Epithelial cell of esophagus (primary cell): ENCODE measurements around the gene AP3B1.
A peak's percentile ranks its signal among the peaks of the same experiment; 100 is the strongest.
"Not testable (repeated sequence)": the region's sequence is repeated elsewhere in the genome, so short reads cannot be mapped to it uniquely, and the experiment has no call there.

Experiments
- DNase-seq: peaks from one replicate; pipeline ENCODE4 v3.0.0; 2010; ENCODE audit warnings: low read depth
- H3K4me3 ChIP-seq: 2 replicates; pipeline ENCODE4 v1.5.1; 2011; ENCODE audit warnings: mild to moderate bottlenecking, low read length, control low read depth
- CTCF ChIP-seq: IDR thresholded peaks from 2 replicates; pipeline ENCODE4 v1.5.1; 2011; ENCODE audit warnings: low read depth, mild to moderate bottlenecking, low read length, control low read depth, inconsistent platforms; ENCODE audit not compliant: insufficient read depth; ENCODE audit errors: missing control alignments

AP3B1 gene

GRCh38 chr5:78190402-78190801, 104.1 kb downstream of the AP3B1 start:
- DNase-seq = no peak
- TF ChIP-seq CTCF = no peak
- no peak overlapping the region for H3K4me3 ChIP-seq

DNA sequence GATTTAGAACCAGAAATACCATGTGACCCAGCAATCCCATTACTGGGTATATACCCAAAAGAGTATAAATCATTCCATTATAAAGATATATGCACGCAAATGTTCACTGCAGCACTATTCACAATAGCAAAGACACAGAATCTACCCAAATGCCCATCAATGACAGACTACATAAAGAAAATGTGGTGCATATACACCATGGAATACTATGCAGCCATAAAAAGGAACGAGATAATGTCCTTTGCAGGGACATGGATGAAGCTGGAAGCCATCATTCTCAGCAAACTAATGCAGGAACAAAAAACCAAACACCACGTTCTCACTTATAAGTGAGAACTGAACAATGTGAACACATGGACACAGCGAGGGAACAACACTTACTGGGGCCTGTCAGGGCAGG, 105.8 kb downstream of the AP3B1 start:
- not testable (repeated sequence) for DNase-seq, H3K4me3 ChIP-seq

- TF ChIP-seq CTCF = no peak
- H3K4me3 ChIP-seq = no peak overlapping the region
- no peak for DNase-seq
Measured at GRCh38 chr5:78187172-78187571, 107.3 kb downstream of the AP3B1 start.

GRCh38 chr5:78182838-78183237, 111.7 kb downstream of the AP3B1 start:
- TF ChIP-seq CTCF = peak; percentile 15
- no peak overlapping the region for H3K4me3 ChIP-seq
- peak; percentile 72 for DNase-seq

- no peak for TF ChIP-seq CTCF
- H3K4me3 ChIP-seq = no peak overlapping the region
- no peak for DNase-seq
Measured at GRCh38 chr5:78178356-78178755, 116.1 kb downstream of the AP3B1 start.

- H3K4me3 ChIP-seq, DNase-seq: not testable (repeated sequence)
Measured at GRCh38 chr5:78170335-78170734, 124.2 kb downstream of the AP3B1 start.

GRCh38 chr5:78162253-78162862, 132.1 kb downstream of the AP3B1 start:
- no peak overlapping the region for H3K4me3 ChIP-seq
- peak; percentile 52 for TF ChIP-seq CTCF
- DNase-seq = peak; percentile 37

GRCh38 chr5:78157001-78157400, 137.5 kb downstream of the AP3B1 start:
- no peak for TF ChIP-seq CTCF
- H3K4me3 ChIP-seq = no peak overlapping the region
- no peak for DNase-seq
